Osteocyte (in vitro differentiated cells): ENCODE data around the gene KIF26A. TPM values are rescaled to one million over a fixed set of nuclear protein-coding genes. Genes with fewer than 3 reads are reported as not detected.
A peak's percentile ranks its signal among the peaks of the same experiment; 100 is the strongest.

Experiments
- DNase-seq: peaks from one replicate; pipeline ENCODE4 v3.0.0; 2021; ENCODE audit warnings: mixed read lengths; ENCODE audit not compliant: unreplicated experiment; ENCODE audit errors: extremely low spot score
- H3K27ac Mint-ChIP-seq: one replicate; pipeline ENCODE4 v1.8.0; 2021; ENCODE audit warnings: mild to moderate bottlenecking, mixed read lengths; ENCODE audit not compliant: unreplicated experiment
- H3K27me3 Mint-ChIP-seq: one replicate; pipeline ENCODE4 v1.8.0; 2021; ENCODE audit warnings: mixed read lengths; ENCODE audit not compliant: unreplicated experiment
- H3K36me3 Mint-ChIP-seq: one replicate; pipeline ENCODE4 v1.8.0; 2021; ENCODE audit warnings: mixed read lengths; ENCODE audit not compliant: unreplicated experiment
- H3K4me1 Mint-ChIP-seq: one replicate; pipeline ENCODE4 v1.8.0; 2021; ENCODE audit warnings: mixed read lengths; ENCODE audit not compliant: unreplicated experiment
- H3K4me3 Mint-ChIP-seq: one replicate; pipeline ENCODE4 v1.8.0; 2021; ENCODE audit warnings: mild to moderate bottlenecking, moderate library complexity, mixed read lengths; ENCODE audit not compliant: unreplicated experiment
- H3K9me3 Mint-ChIP-seq: one replicate; pipeline ENCODE4 v1.8.0; 2021; ENCODE audit warnings: mixed read lengths; ENCODE audit not compliant: unreplicated experiment
- total RNA-seq: library from RNA; stranded (reverse); gene quantifications from 2 replicates; pipeline ENCODE4 v1.2.1, GENCODE V29; 2021
- TF ChIP-seq, protein P1 (sequence below): fragments of 200-600 bp; sonication (generic); IDR thresholded peaks from 2 replicates; pipeline ENCODE4 v1.5.0; 2021; ENCODE audit warnings: antibody characterized with exemption, mild to moderate bottlenecking, moderate library complexity

Gene KIF26A
- total RNA-seq, 1 donor from 2014 or later = 4.5 TPM

DNA sequence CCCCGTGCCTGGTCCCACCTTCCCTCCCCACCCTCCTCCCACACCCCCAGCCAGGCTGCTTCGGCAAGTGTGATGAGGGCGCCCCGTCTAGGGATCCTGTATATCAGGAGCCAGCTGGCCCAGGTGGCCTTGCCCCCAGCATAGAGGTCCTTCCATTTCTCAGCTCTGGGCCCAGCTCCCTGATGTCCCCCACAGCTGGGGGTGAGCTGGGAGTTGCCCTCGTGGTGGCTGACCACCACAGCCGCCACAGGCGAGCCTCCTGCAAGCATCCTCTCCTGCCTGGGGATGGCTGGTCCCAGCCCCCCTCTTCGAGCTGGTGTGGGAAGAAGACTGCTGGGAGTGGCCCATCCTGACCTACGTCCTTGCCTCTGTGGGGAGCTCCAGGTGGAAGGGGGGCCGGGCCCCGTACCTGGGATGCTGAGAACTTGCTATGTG is 45.4 kb upstream of the KIF26A start:
- TF ChIP-seq, protein P1, sequence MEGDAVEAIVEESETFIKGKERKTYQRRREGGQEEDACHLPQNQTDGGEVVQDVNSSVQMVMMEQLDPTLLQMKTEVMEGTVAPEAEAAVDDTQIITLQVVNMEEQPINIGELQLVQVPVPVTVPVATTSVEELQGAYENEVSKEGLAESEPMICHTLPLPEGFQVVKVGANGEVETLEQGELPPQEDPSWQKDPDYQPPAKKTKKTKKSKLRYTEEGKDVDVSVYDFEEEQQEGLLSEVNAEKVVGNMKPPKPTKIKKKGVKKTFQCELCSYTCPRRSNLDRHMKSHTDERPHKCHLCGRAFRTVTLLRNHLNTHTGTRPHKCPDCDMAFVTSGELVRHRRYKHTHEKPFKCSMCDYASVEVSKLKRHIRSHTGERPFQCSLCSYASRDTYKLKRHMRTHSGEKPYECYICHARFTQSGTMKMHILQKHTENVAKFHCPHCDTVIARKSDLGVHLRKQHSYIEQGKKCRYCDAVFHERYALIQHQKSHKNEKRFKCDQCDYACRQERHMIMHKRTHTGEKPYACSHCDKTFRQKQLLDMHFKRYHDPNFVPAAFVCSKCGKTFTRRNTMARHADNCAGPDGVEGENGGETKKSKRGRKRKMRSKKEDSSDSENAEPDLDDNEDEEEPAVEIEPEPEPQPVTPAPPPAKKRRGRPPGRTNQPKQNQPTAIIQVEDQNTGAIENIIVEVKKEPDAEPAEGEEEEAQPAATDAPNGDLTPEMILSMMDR = no peak
- no peak for DNase-seq
- Mint-ChIP-seq H3K27ac (no peak overlapping the region), H3K36me3 (no peaks in the 10 kb centered on the region), H3K4me1 (peaks cover 3% of the 10 kb centered on the region), H3K4me3 (no peak overlapping the region), H3K27me3 (no peaks in the 10 kb centered on the region), H3K9me3 (no peaks in the 10 kb centered on the region)

DNA sequence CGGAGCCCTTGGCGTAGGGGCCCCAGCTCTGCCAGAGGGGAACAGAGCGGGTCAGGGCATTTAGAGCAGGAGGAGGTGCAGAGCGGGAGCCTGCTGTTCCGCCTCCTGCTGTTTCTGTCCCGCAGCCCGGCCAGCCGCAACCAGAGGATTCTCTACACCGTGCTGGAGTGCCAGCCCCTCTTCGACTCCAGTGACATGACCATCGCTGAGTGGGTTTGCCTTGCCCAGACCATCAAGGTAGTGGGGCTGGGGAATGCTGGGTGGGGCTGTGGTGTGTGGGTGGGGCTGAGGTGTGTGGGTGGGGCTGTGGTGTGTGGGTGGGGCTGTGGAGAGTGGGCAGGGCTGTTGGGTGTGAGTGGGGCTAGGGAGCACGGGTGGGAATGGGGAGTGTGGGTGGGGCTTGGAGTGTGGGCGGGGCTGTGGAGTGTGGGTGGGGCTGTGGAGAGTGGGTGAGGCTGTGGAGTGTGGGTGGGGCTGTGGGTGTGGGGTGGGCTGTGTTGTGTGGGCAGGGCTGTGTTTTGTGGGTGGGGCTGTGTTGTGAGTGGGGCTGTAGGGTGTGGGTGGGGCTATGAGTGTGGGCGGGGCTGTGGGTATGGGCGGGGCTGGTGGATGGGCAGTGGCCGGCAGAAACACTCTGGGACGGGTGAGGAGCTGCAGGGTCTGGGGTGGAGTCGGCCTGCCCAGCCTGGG is 44.9 kb upstream of the KIF26A start:
- TF ChIP-seq, protein P1 = no peak
- H3K9me3 Mint-ChIP-seq = no peaks in the 10 kb centered on the region
- H3K27me3 Mint-ChIP-seq = no peaks in the 10 kb centered on the region
- H3K36me3 Mint-ChIP-seq = no peaks in the 10 kb centered on the region
- peaks cover 3% of the 10 kb centered on the region for H3K4me1 Mint-ChIP-seq
- DNase-seq = no peak
- H3K4me3 Mint-ChIP-seq = no peak overlapping the region
- H3K27ac Mint-ChIP-seq = no peak overlapping the region

DNA sequence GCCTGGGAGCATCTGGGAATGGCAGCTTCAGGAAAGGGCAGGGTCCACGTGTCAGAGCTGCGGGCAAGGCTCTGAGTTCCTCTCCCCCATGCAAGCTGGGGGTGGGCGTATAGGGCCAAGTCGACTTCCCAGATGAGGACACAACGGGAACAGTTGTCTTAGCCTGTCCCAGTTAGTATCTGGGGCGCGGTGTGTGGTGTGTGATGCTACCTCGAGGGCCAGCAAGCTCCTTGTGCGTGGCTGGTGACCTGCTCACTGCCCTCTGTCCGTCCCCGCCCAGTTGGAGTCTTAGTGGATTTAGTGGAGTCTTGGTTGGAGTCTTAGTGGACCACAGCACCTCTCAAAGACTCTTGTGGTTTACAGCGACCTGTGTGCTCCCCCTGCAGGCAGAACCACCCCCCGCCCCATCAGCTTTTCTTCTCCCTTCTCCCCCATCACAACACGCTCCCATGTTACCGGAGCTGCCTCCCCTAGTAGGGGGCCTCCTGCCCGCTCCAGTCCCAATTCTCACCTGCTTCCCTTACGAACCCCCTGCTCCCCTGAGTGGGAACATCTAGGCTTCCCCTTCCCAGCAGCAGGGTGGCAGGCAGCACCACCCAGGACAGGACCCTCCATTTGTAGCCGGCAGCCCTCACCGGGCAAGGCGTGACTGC is 44.2 kb upstream of the KIF26A start:
- Mint-ChIP-seq H3K9me3 (no peaks in the 10 kb centered on the region), H3K27me3 (no peaks in the 10 kb centered on the region), H3K27ac (no peak overlapping the region), H3K4me1 (peaks cover 3% of the 10 kb centered on the region), H3K4me3 (no peak overlapping the region), H3K36me3 (no peaks in the 10 kb centered on the region)
- no peak for DNase-seq
- TF ChIP-seq, protein P1 = no peak

DNA sequence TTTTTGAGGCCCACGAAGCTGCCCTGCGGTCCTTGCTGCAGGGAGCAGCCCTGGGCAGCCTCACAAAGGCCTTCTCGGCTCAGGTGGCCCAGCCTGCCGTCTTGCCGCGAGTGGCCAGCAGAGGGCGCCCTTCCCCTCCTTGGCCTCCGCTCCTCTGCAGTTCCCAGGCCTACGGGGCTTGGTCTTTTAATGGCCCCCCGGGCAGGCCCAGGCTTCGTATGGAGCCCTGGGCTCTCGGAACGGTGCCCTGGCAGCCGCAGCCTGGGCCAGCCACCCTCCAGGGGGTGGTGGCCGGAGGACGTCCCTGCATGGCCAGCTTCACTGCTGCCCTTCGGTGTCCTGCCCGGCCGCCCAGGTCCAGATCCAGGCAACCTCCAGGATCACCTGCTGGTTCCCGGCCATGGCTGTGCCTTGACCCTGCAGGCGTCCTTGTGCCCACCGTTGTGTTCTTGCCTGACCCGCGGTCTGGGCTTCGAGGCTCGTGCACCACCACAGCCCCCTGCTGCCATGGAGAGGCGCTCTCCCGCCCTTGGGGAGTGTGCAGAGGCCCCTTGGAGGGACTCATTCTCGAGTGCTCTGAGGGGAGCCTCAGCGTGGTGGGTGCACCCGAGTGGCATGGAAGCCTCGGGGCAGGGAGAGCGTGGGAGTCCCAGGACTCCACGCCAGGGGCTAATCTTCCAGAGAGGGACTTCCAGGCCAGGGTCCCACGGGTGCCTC is 43.5 kb upstream of the KIF26A start:
- TF ChIP-seq, protein P1 = peak; percentile 88
- Mint-ChIP-seq H3K27ac (no peak overlapping the region), H3K4me3 (no peak overlapping the region), H3K27me3 (no peaks in the 10 kb centered on the region), H3K9me3 (no peaks in the 10 kb centered on the region), H3K4me1 (peaks cover 3% of the 10 kb centered on the region), H3K36me3 (no peaks in the 10 kb centered on the region)
- no peak for DNase-seq
